Stomach (tissue), 4 donors: ENCODE results near the gene CDCP2.

ENCODE experiments used
- CTCF ChIP-seq, 7 experiments: fragments of 450-650 bp in 4 of 7; fragments of 200-600 bp in 3 of 7; sonication (generic) in 3 of 7; IDR thresholded peaks; one replicate each; pipeline ENCODE4 v1.5.1; 2016 to 2019; ENCODE audit warnings: antibody characterized with exemption in 7 of 7, control low read depth in 2 of 7, mild to moderate bottlenecking in 1 of 7
- EP300 ChIP-seq: sonication (generic); formaldehyde crosslinking; IDR thresholded peaks from one replicate; pipeline ENCODE4 v1.6.1; 2017; ENCODE audit warnings: antibody characterized with exemption
- POLR2A ChIP-seq, 4 donors: fragments of 450-650 bp; IDR thresholded peaks; one replicate each; pipeline ENCODE4 v1.6.1; 2016; ENCODE audit warnings: antibody characterized with exemption in 4 of 4, control low read depth in 2 of 4, mild to moderate bottlenecking in 1 of 4, moderate library complexity in 1 of 4
- POLR2AphosphoS5 ChIP-seq, 3 donors: sonication (generic); formaldehyde crosslinking; IDR thresholded peaks; one replicate each; pipeline ENCODE4 v1.6.1; 2016; ENCODE audit warnings: antibody characterized with exemption in 3 of 3

GRCh38 chr1:54099061-54099610 is 53.7 kb downstream of the CDCP2 start:
- TF ChIP-seq POLR2AphosphoS5 (IDR thresholded peaks at IDR 0.05) = no peak
- no peak for TF ChIP-seq CTCF (IDR thresholded peaks at IDR 0.05)
- no peak for TF ChIP-seq EP300
- TF ChIP-seq POLR2A (IDR thresholded peaks at IDR 0.05) = no peak
